Type B pancreatic cell (in vitro differentiated cells): ENCODE data around the gene KCNQ2. TPM values are rescaled to one million over a fixed set of nuclear protein-coding genes. Genes with fewer than 3 reads are reported as not detected.

Source experiments
- DNase-seq: peaks from one replicate; pipeline ENCODE4 v3.0.0; 2021; ENCODE audit warnings: mixed read lengths; ENCODE audit not compliant: unreplicated experiment; ENCODE audit errors: extremely low spot score
- H3K27ac Mint-ChIP-seq: 2 replicates; pipeline ENCODE4 v1.8.0; 2021; ENCODE audit warnings: mild to moderate bottlenecking, mixed read lengths
- H3K27me3 Mint-ChIP-seq: 2 replicates; pipeline ENCODE4 v1.8.0; 2021; ENCODE audit warnings: mixed read lengths
- H3K36me3 Mint-ChIP-seq: 2 replicates; pipeline ENCODE4 v1.8.0; 2021; ENCODE audit warnings: mixed read lengths
- H3K4me1 Mint-ChIP-seq: one replicate; pipeline ENCODE4 v1.8.0; 2021; ENCODE audit warnings: mixed read lengths; ENCODE audit not compliant: unreplicated experiment
- H3K4me3 Mint-ChIP-seq: 2 replicates; pipeline ENCODE4 v1.8.0; 2021; ENCODE audit warnings: mild to moderate bottlenecking, mixed read lengths
- H3K9me3 Mint-ChIP-seq: 2 replicates; pipeline ENCODE4 v1.8.0; 2021; ENCODE audit warnings: mixed read lengths
- CTCF ChIP-seq: fragments of 200-600 bp; sonication (generic); conservative IDR thresholded peaks from 2 replicates; pipeline ENCODE4 v1.5.0; 2021; ENCODE audit warnings: antibody characterized with exemption, mild to moderate bottlenecking
- total RNA-seq: library from RNA; stranded (reverse); gene quantifications from 2 replicates; pipeline ENCODE4 v1.2.1, GENCODE V29; 2021; ENCODE audit warnings: low replicate concordance

KCNQ2 gene
- total RNA-seq, 1 donor from 2014 or later = 47.3 TPM

GRCh38 chr20:63419299-63419698, 53.2 kb downstream of the KCNQ2 start:
- H3K36me3 Mint-ChIP-seq = no peaks in the 10 kb centered on the region
- TF ChIP-seq CTCF = no peak
- DNase-seq = no peak
- H3K4me3 Mint-ChIP-seq = no peak overlapping the region
- peaks cover under 1% of the 10 kb centered on the region for H3K4me1 Mint-ChIP-seq
- H3K9me3 Mint-ChIP-seq = no peaks in the 10 kb centered on the region
- no peaks in the 10 kb centered on the region for H3K27me3 Mint-ChIP-seq
- H3K27ac Mint-ChIP-seq = no peak overlapping the region

- TF ChIP-seq CTCF = no peak
- no peak for DNase-seq
These were observed 53.8 kb downstream of the KCNQ2 start for GRCh38 chr20:63418617-63419016.

GRCh38 chr20:63417738-63418120, 54.7 kb downstream of the KCNQ2 start:
- no peak for TF ChIP-seq CTCF
- no peaks in the 10 kb centered on the region for H3K4me1 Mint-ChIP-seq
- no peak overlapping the region for H3K27ac Mint-ChIP-seq
- H3K4me3 Mint-ChIP-seq = no peak overlapping the region
- H3K27me3 Mint-ChIP-seq = no peaks in the 10 kb centered on the region
- DNase-seq = no peak
- H3K9me3 Mint-ChIP-seq = no peaks in the 10 kb centered on the region
- no peaks in the 10 kb centered on the region for H3K36me3 Mint-ChIP-seq

More at GRCh38 chr20:63418617-63419016, 53.8 kb downstream of the KCNQ2 start:
- H3K27ac Mint-ChIP-seq = no peak overlapping the region
- H3K36me3 Mint-ChIP-seq = no peaks in the 10 kb centered on the region
- no peaks in the 10 kb centered on the region for H3K4me1 Mint-ChIP-seq
- H3K9me3 Mint-ChIP-seq = no peaks in the 10 kb centered on the region
- H3K4me3 Mint-ChIP-seq = no peak overlapping the region
- no peaks in the 10 kb centered on the region for H3K27me3 Mint-ChIP-seq

- no peak for DNase-seq
- no peak overlapping the region for H3K27ac Mint-ChIP-seq
- no peak for TF ChIP-seq CTCF
- H3K4me3 Mint-ChIP-seq = no peak overlapping the region
- no peaks in the 10 kb centered on the region for H3K36me3 Mint-ChIP-seq
- no peaks in the 10 kb centered on the region for H3K4me1 Mint-ChIP-seq
- H3K27me3 Mint-ChIP-seq = no peaks in the 10 kb centered on the region
- H3K9me3 Mint-ChIP-seq = no peaks in the 10 kb centered on the region
These were observed 55.2 kb downstream of the KCNQ2 start for GRCh38 chr20:63417097-63417737.

GRCh38 chr20:63416631-63417030, 55.8 kb downstream of the KCNQ2 start:
- Mint-ChIP-seq H3K4me3 (no peak overlapping the region), H3K36me3 (no peaks in the 10 kb centered on the region), H3K27ac (no peak overlapping the region), H3K27me3 (no peaks in the 10 kb centered on the region), H3K9me3 (no peaks in the 10 kb centered on the region), H3K4me1 (no peaks in the 10 kb centered on the region)
- no peak for DNase-seq
- no peak for TF ChIP-seq CTCF
